Measurements from ENCODE around the gene GPR42.
"Not testable (repeated sequence)": the region's sequence is repeated elsewhere in the genome, so short reads cannot be mapped to it uniquely, and the experiment has no call there.

DNA sequence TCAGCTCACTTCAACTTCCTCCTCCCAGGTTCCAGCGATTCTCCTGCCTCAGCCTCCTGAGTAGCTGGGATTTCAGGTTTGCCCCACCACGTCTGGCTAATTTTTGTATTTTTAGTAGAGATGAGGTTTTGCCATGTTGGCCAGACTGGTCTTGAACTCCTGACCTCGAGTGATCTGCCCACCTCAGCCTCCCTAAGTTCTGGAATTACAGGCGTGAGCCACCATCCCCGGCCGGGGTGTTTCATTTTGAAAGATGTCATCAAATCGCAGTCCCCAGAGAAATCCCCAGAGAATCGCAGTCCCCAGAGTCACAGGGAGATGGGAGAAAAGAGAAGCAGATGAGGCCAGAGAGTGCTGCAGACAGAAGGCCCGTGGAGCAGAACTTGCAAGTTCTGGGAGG is 30.5 kb downstream of the GPR42 start:
- TF ChIP-seq, protein P1, sequence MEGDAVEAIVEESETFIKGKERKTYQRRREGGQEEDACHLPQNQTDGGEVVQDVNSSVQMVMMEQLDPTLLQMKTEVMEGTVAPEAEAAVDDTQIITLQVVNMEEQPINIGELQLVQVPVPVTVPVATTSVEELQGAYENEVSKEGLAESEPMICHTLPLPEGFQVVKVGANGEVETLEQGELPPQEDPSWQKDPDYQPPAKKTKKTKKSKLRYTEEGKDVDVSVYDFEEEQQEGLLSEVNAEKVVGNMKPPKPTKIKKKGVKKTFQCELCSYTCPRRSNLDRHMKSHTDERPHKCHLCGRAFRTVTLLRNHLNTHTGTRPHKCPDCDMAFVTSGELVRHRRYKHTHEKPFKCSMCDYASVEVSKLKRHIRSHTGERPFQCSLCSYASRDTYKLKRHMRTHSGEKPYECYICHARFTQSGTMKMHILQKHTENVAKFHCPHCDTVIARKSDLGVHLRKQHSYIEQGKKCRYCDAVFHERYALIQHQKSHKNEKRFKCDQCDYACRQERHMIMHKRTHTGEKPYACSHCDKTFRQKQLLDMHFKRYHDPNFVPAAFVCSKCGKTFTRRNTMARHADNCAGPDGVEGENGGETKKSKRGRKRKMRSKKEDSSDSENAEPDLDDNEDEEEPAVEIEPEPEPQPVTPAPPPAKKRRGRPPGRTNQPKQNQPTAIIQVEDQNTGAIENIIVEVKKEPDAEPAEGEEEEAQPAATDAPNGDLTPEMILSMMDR (IDR thresholded peaks at IDR 0.05 in 8 of 11, conservative IDR thresholded peaks at IDR 0.05 in 3 of 11) = not testable (repeated sequence)
- not testable (repeated sequence) for TF ChIP-seq POLR2A, POLR2AphosphoS5 (IDR thresholded peaks at IDR 0.05)

All from spleen (tissue), 7 donors.